Endothelial cell of umbilical vein (primary cell): ENCODE measurements around the gene GM2A. TPM values are rescaled to one million over a fixed set of nuclear protein-coding genes. Genes with fewer than 3 reads are reported as not detected.

Experiments
- BruUV-seq: library from RNA; stranded (reverse); fragments of 400-500 nt; replicated peaks from 2 replicates; lab custom pipeline; 2021; lab: Mats Ljungman, UMichigan
- CTCF ChIA-PET: fragments of 300-600, 350-600 bp; sonication (Branson Sonifier 250); formaldehyde crosslinking; loops from one replicate; lab custom pipeline; 2021; ENCODE audit warnings: antibody characterized with exemption, inconsistent platforms; lab: Charles Lee
- POLR2A ChIA-PET: fragments of 300-600, 350-600 bp; sonication (Branson Sonifier 250); formaldehyde crosslinking; loops from one replicate; lab custom pipeline; 2021; ENCODE audit warnings: antibody characterized with exemption, inconsistent platforms; lab: Charles Lee
- DNase-seq: peaks from one replicate; pipeline ENCODE4 v3.0.0-alpha.2; 2011; ENCODE audit warnings: low read depth, low spot score
- FAIRE-seq: peaks from 2 replicates; lab custom pipeline; 2011; peaks lifted over from hg19 to GRCh38; lab: Jason Lieb, UNC
- H2AFZ ChIP-seq: 2 replicates; pipeline ENCODE4 v1.6.0; 2012; ENCODE audit warnings: low read depth, low read length, control low read depth, inconsistent platforms
- H3K27ac ChIP-seq: 2 replicates; pipeline ENCODE4 v1.5.1; 2011; ENCODE audit warnings: low read depth, mild to moderate bottlenecking, control low read depth, low read length, moderate library complexity; ENCODE audit not compliant: insufficient read depth
- H3K27me3 ChIP-seq, 2 experiments: 2 replicates each; pipeline versions ENCODE4 v1.6.0 to v1.6.1; 2011; ENCODE audit warnings: low read length in 2 of 2, mixed read lengths in 1 of 2; ENCODE audit not compliant: control insufficient read depth in 2 of 2, insufficient read depth in 2 of 2
- H3K36me3 ChIP-seq, 2 experiments: 2 replicates in 1 of 2; 3 replicates in 1 of 2; pipeline ENCODE4 v1.5.1; 2011; ENCODE audit warnings: low read length in 2 of 2, mild to moderate bottlenecking in 1 of 2, moderate library complexity in 1 of 2; ENCODE audit not compliant: control insufficient read depth in 2 of 2, insufficient read depth in 2 of 2; ENCODE audit errors: extremely low read depth in 1 of 2
- H3K4me1 ChIP-seq: 3 replicates; pipeline ENCODE4 v1.5.1; 2011; ENCODE audit warnings: mild to moderate bottlenecking, low read length; ENCODE audit not compliant: control insufficient read depth, insufficient read depth; ENCODE audit errors: extremely low read depth
- H3K4me2 ChIP-seq: 2 replicates; pipeline ENCODE4 v1.6.1; 2011; ENCODE audit warnings: low read length, control low read depth, mixed read lengths; ENCODE audit not compliant: insufficient read depth
- H3K4me3 ChIP-seq, 3 experiments: fragments of 200-600 bp in 1 of 3; sonication (generic), shearing (Covaris generic) in 1 of 3; replicated peaks in 1 of 3; 2 replicates each; pipeline ENCODE4 v1.5.1; 2011 to 2016; ENCODE audit warnings: control low read depth in 3 of 3, low read length in 3 of 3, mild to moderate bottlenecking in 2 of 3, inconsistent platforms in 1 of 3, low read depth in 1 of 3, moderate library complexity in 1 of 3; ENCODE audit not compliant: insufficient read depth in 1 of 3
- H3K79me2 ChIP-seq: 2 replicates; pipeline ENCODE4 v1.6.0; 2012; ENCODE audit warnings: low read length, inconsistent platforms; ENCODE audit not compliant: control insufficient read depth, insufficient read depth
- H3K9ac ChIP-seq: replicated peaks from 2 replicates; pipeline ENCODE3; 2011; ENCODE audit warnings: low read length, control low read depth; ENCODE audit not compliant: insufficient read depth; ENCODE audit errors: extremely low read depth
- H3K9me1 ChIP-seq: replicated peaks from 3 replicates; pipeline ENCODE4 v1.6.0; 2011; ENCODE audit warnings: mild to moderate bottlenecking, low read length; ENCODE audit not compliant: control insufficient read depth, insufficient read depth; ENCODE audit errors: extremely low read depth
- H3K9me3 ChIP-seq: replicated peaks from 2 replicates; pipeline ENCODE4 v1.5.1; 2012; ENCODE audit warnings: low read length, inconsistent platforms; ENCODE audit not compliant: control insufficient read depth, insufficient read depth
- H4K20me1 ChIP-seq: replicated peaks from 2 replicates; pipeline ENCODE3; 2011; ENCODE audit warnings: mild to moderate bottlenecking, low read length; ENCODE audit not compliant: control insufficient read depth, insufficient read depth; ENCODE audit errors: extremely low read depth
- EZH2 ChIP-seq: IDR thresholded peaks from 2 replicates; pipeline ENCODE4 v1.6.1; 2012; ENCODE audit warnings: borderline replicate concordance, low read depth, mild to moderate bottlenecking, moderate library complexity, low read length, inconsistent platforms; ENCODE audit not compliant: severe bottlenecking
- FOS ChIP-seq: IDR thresholded peaks from 2 replicates; pipeline ENCODE4 v1.6.1; 2011; ENCODE audit warnings: mild to moderate bottlenecking, low read length, moderate library complexity, borderline replicate concordance; ENCODE audit not compliant: insufficient read depth
- JUN ChIP-seq: IDR thresholded peaks from 2 replicates; pipeline ENCODE4 v1.6.1; 2011; ENCODE audit warnings: borderline replicate concordance, low read depth; ENCODE audit not compliant: insufficient read length, insufficient read depth
- dilution Hi-C: fragments of 300-500 bp; cut with MboI; formaldehyde crosslinking; loops from one replicate; pipeline ENCODE4 v1.15.0; 2019; ENCODE audit warnings: low sequenced_read_pairs; ENCODE audit not compliant: extremely low pct_ligation_motif_present
- intact Hi-C: fragments of 100-400 bp; cut with micrococcal nuclease; formaldehyde crosslinking; loops from one replicate; pipeline ENCODE4 v1.10.0; 2022
- polyA plus RNA-seq, 4 experiments: library from polyadenylated mRNA; depleted of rRNA in 3 of 4; stranded (reverse) in 3 of 4; unstranded in 1 of 4; fragments of >200 nt; gene quantifications; 2 replicates each; pipeline versions ENCODE4 v1.2.1 to v1.2.3, GENCODE V29; 2011 to 2012; ENCODE audit warnings: missing spikeins in 1 of 4
- total RNA-seq: library from RNA; stranded (reverse); gene quantifications from 2 replicates; pipeline ENCODE4 v1.2.3, GENCODE V29; 2021
- TF ChIP-seq, protein P1 (sequence below), 2 donors: IDR thresholded peaks; 1 replicate in 1 of 2; 2 replicates in 1 of 2; pipeline ENCODE4 v1.5.1; 2011; ENCODE audit warnings: low read length in 2 of 2, mild to moderate bottlenecking in 2 of 2, moderate library complexity in 2 of 2, control low read depth in 1 of 2, inconsistent platforms in 1 of 2, low read depth in 1 of 2; ENCODE audit not compliant: insufficient read depth in 1 of 2; ENCODE audit errors: extremely low read depth in 1 of 2
- TF ChIP-seq, protein P2 (sequence below): IDR thresholded peaks from 2 replicates; pipeline ENCODE4 v1.6.1; 2011; ENCODE audit not compliant: insufficient read depth, insufficient read length

The GM2A gene
- total and polyA plus RNA-seq, 2 donors (not counting 3 experiments of a cell fraction or from before 2014, with no cell fraction given), result 14.0 to 21.2 TPM

DNA sequence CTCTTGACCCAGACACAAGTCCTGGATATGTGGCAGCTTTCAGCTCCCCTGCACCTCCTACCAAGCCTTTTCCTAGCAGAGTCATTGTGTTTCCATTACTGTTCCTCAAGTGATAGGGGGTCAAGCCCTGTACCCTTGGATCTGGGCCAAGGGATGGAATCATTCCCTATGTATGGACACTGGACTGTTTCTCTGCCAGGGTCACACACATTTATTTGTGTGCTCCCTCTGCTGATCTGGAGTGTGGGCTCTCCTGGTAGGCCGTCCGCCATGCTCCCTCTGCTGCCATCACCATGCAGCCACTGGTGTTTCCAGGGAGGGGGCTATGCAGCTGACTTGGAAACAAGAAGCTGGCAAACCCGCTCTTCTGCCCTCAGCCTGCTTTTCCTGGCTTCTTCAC, 9.5 kb downstream of the GM2A start:
- Histone ChIP-seq H3K4me1 (peaks cover 5% of the 10 kb centered on the region), H3K9ac (no peak overlapping the region), H3K9me1 (no peaks in the 10 kb centered on the region), H3K9me3 (no peaks in the 10 kb centered on the region), H3K4me2 (no peak overlapping the region), H3K27me3 (no peaks in the 10 kb centered on the region), H3K79me2 (no peaks in the 10 kb centered on the region), H4K20me1 (no peaks in the 10 kb centered on the region), H3K4me3 (no peak overlapping the region), H3K36me3 (peaks cover 0 to 7% of the 10 kb centered on the region in 2 experiments), H3K27ac (no peak overlapping the region), H2AFZ (no peak overlapping the region)
- dilution Hi-C loops (no loop called here), intact Hi-C loops (no loop called here)
- TF ChIP-seq, protein P1, sequence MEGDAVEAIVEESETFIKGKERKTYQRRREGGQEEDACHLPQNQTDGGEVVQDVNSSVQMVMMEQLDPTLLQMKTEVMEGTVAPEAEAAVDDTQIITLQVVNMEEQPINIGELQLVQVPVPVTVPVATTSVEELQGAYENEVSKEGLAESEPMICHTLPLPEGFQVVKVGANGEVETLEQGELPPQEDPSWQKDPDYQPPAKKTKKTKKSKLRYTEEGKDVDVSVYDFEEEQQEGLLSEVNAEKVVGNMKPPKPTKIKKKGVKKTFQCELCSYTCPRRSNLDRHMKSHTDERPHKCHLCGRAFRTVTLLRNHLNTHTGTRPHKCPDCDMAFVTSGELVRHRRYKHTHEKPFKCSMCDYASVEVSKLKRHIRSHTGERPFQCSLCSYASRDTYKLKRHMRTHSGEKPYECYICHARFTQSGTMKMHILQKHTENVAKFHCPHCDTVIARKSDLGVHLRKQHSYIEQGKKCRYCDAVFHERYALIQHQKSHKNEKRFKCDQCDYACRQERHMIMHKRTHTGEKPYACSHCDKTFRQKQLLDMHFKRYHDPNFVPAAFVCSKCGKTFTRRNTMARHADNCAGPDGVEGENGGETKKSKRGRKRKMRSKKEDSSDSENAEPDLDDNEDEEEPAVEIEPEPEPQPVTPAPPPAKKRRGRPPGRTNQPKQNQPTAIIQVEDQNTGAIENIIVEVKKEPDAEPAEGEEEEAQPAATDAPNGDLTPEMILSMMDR (IDR thresholded peaks at IDR 0.05; ENCODE audit: extremely low read depth in 1 of 2, insufficient read depth in 1 of 2, low read depth in 1 of 2, low read length in 2 of 2), result no peak
- no peak for TF ChIP-seq EZH2
- BruUV-seq, result no TSS peak
- POLR2A ChIA-PET, result no interaction called here
- CTCF ChIA-PET, result no interaction called here
- no peak for DNase-seq
- no peak for FAIRE-seq

DNA sequence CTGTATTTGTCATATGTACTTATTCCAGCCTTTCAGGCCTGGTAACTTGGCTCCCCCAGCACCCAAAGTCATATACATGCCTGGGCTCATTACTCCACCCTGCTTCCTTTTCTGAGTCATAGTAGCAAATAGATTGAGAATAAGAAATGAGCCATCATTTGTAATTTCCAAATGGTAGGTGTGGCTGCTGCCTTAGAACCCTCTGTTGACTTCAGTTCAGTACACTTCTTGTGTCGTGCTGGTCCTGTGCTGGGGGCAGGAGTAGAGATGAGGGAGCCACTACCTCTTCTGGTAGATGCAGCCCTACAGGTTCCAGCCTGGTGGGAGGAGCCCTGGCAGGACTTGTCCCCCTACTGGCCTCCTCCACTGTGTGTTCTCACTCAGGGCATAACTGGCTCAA, 11.1 kb downstream of the GM2A start:
- BruUV-seq, result no TSS peak
- H3K36me3 ChIP-seq, result peaks cover 0 to 10% of the 10 kb centered on the region in 2 experiments
- no peaks in the 10 kb centered on the region for H3K79me2 ChIP-seq
- H3K27ac ChIP-seq, result peak overlapping the region; percentile 21
- H4K20me1 ChIP-seq, result no peaks in the 10 kb centered on the region
- ChIA-PET CTCF (interaction anchor here (1.6 to 4.2 kb wide), 2 partner anchors 11 to 52 kb away, joined by 6 to 14 read pairs; partner anchors contain the start of gene GM2A), POLR2A (no interaction called here)
- no peak overlapping the region for H3K4me2 ChIP-seq
- dilution Hi-C loops (no loop called here), intact Hi-C loops (no loop called here)
- no peaks in the 10 kb centered on the region for H3K9me3 ChIP-seq
- peaks cover 5% of the 10 kb centered on the region for H3K4me1 ChIP-seq
- no peak overlapping the region for H3K9ac ChIP-seq
- peak overlapping the region; percentile 20 for H2AFZ ChIP-seq
- FAIRE-seq (peak; percentile 67), DNase-seq (peak; percentile 20)
- no peaks in the 10 kb centered on the region for H3K27me3 ChIP-seq
- H3K4me3 ChIP-seq, result no peak overlapping the region
- TF ChIP-seq, protein P2, sequence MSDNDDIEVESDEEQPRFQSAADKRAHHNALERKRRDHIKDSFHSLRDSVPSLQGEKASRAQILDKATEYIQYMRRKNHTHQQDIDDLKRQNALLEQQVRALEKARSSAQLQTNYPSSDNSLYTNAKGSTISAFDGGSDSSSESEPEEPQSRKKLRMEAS, result no peak
- TF ChIP-seq FOS (peak; percentile 70), JUN (no peak), EZH2 (no peak)
- no peaks in the 10 kb centered on the region for H3K9me1 ChIP-seq
